Loucy (cell line): ENCODE data around the gene SSBP4.
A peak's percentile ranks its signal among the peaks of the same experiment; 100 is the strongest.

Source experiments
- H2AFZ ChIP-seq: fragments of 200-600 bp; sonication (generic); 2 replicates; pipeline ENCODE4 v1.6.0; 2016; ENCODE audit warnings: antibody characterized with exemption, mild to moderate bottlenecking, low read length, moderate library complexity
- H3F3A ChIP-seq: fragments of 200-600 bp; 2 replicates; pipeline ENCODE4 v1.6.0; 2016; ENCODE audit warnings: antibody characterized with exemption, low read depth, mild to moderate bottlenecking
- H3K27me3 ChIP-seq: fragments of 200-600 bp; sonication (generic); 2 replicates; pipeline ENCODE4 v1.6.1; 2014; ENCODE audit warnings: low read length, mild to moderate bottlenecking; ENCODE audit not compliant: insufficient read depth, poor library complexity, severe bottlenecking
- H3K36me3 ChIP-seq: fragments of 200-600 bp; sonication (generic); 2 replicates; pipeline ENCODE4 v1.6.1; 2016; ENCODE audit warnings: low read length; ENCODE audit not compliant: insufficient read depth
- H3K4me1 ChIP-seq: fragments of 200-600 bp; sonication (generic); 2 replicates; pipeline ENCODE4 v1.5.1; 2014; ENCODE audit warnings: low read length, mild to moderate bottlenecking; ENCODE audit not compliant: insufficient read depth, poor library complexity, severe bottlenecking
- H3K4me2 ChIP-seq: fragments of 200-600 bp; sonication (generic); 2 replicates; pipeline ENCODE4 v1.6.0; 2014; ENCODE audit warnings: antibody characterized with exemption, low read length, low read depth, mild to moderate bottlenecking; ENCODE audit not compliant: poor library complexity, severe bottlenecking
- H3K4me3 ChIP-seq: fragments of 200-600 bp; sonication (generic); 2 replicates; pipeline ENCODE4 v1.5.1; 2014; ENCODE audit warnings: low read length, mild to moderate bottlenecking, mixed read lengths; ENCODE audit not compliant: poor library complexity, severe bottlenecking
- H3K79me2 ChIP-seq: fragments of 200-600 bp; sonication (generic); 2 replicates; pipeline ENCODE4 v1.6.1; 2014; ENCODE audit warnings: low read length; ENCODE audit not compliant: insufficient read depth
- H3K9ac ChIP-seq: fragments of 200-600 bp; sonication (generic); 2 replicates; pipeline ENCODE4 v1.6.0; 2014; ENCODE audit warnings: mild to moderate bottlenecking, low read depth, low read length, moderate library complexity; ENCODE audit not compliant: poor library complexity, severe bottlenecking
- H3K9me2 ChIP-seq: fragments of 200-600 bp; sonication (generic); replicated peaks from 2 replicates; pipeline ENCODE4 v1.6.1; 2016; ENCODE audit warnings: low read depth, low read length, mixed read lengths
- H3K9me3 ChIP-seq: fragments of 200-600 bp; sonication (generic); 2 replicates; pipeline ENCODE4 v1.6.1; 2014; ENCODE audit warnings: mild to moderate bottlenecking, antibody characterized with exemption, low read length, low read depth; ENCODE audit not compliant: insufficient read depth
- H4K20me1 ChIP-seq: fragments of 200-600 bp; sonication (generic); 2 replicates; pipeline ENCODE4 v1.6.0; 2014; ENCODE audit warnings: antibody characterized with exemption, low read length, mild to moderate bottlenecking; ENCODE audit not compliant: insufficient read depth, poor library complexity, severe bottlenecking
- EZH2phosphoT487 ChIP-seq: fragments of 200-600 bp; IDR thresholded peaks from 2 replicates; pipeline ENCODE4 v1.6.1; 2018; ENCODE audit warnings: antibody characterized with exemption, mild to moderate bottlenecking, moderate library complexity, borderline replicate concordance
- TF ChIP-seq, protein P1 (sequence below): fragments of 200-600 bp; sonication (generic); conservative IDR thresholded peaks from 2 replicates; pipeline ENCODE4 v1.5.1; 2014; ENCODE audit warnings: mild to moderate bottlenecking, antibody characterized with exemption, low read length

SSBP4 gene

DNA sequence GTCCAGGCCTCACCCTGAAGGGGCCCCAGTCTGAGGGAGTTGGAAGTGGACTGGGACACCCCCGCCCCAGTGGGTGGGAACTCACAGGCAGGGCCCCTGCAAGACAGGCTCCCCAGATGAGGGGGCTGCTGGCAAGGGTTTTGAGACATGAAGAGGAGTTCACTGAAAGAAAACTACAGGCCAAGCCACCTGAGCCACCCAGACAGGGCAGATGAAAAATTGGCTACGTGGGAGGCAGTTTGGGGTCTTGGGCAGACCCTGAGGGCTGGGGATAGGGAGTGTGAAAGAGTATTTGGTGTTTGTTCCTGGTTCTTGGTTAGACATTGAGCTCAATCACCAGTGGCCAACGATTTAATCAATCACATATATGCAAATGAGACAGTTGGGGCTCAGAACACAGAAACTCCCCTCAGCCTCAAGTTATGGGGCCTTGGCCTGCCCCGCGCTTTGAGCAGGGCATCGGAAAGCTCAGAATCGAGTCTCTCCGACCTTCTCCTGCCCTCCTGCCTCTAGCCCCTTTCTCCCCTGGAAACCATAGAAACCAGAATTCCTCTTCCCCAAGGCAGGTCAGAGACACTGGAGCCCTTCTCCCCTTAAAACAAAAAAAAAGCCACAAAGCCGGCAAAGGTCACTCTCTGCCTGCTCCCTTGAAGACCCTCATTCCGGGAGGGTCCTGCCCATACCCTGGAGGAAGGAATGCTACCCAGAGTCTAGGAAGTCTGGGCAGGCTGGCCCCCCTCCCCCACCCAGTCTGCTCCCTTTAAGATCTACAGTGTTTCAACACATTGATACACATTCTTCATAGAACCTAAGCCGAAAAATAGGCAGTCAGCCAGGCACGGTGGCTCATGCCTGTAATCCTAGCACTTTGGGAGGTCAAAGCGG is 20.1 kb downstream of the SSBP4 start:
- Histone ChIP-seq H3K79me2 (no peaks in the 10 kb centered on the region), H4K20me1 (no peaks in the 10 kb centered on the region), H3K4me3 (no peak overlapping the region), H3K27me3 (no peaks in the 10 kb centered on the region), H3K36me3 (peaks cover 4% of the 10 kb centered on the region; the same call in 1 of the 2 replicates), H3K9me3 (no peaks in the 10 kb centered on the region), H3K4me2 (no peak overlapping the region), H2AFZ (no peak overlapping the region), H3K4me1 (peaks cover 7% of the 10 kb centered on the region), H3K9ac (no peak overlapping the region), H3F3A (peaks cover 8% of the 10 kb centered on the region; the same call in 1 of the 2 replicates), H3K9me2 (no peaks in the 10 kb centered on the region)
- TF ChIP-seq, protein P1, sequence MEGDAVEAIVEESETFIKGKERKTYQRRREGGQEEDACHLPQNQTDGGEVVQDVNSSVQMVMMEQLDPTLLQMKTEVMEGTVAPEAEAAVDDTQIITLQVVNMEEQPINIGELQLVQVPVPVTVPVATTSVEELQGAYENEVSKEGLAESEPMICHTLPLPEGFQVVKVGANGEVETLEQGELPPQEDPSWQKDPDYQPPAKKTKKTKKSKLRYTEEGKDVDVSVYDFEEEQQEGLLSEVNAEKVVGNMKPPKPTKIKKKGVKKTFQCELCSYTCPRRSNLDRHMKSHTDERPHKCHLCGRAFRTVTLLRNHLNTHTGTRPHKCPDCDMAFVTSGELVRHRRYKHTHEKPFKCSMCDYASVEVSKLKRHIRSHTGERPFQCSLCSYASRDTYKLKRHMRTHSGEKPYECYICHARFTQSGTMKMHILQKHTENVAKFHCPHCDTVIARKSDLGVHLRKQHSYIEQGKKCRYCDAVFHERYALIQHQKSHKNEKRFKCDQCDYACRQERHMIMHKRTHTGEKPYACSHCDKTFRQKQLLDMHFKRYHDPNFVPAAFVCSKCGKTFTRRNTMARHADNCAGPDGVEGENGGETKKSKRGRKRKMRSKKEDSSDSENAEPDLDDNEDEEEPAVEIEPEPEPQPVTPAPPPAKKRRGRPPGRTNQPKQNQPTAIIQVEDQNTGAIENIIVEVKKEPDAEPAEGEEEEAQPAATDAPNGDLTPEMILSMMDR = no peak
- TF ChIP-seq EZH2phosphoT487 = no peak

DNA sequence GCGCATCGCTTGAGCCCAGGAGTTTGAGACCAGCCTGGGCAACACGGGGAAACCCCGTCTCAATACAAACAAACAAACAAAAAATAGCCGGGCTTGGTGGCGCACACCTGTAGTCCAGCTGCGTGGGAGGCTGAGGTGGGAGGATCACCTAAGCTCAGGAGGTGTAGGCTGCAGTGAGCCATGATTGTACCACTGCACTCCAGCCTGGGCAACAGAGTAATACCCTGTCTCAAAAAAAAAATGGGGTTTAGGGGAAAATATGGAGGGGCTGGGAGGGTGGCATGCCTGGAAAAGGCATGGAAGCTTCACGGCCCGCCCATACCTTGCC is 20.7 kb downstream of the SSBP4 start:
- no peaks in the 10 kb centered on the region for H3K9me2 ChIP-seq
- no peak overlapping the region for H3K4me3 ChIP-seq
- peaks cover 8% of the 10 kb centered on the region; the same call in 1 of the 2 replicates for H3F3A ChIP-seq
- no peaks in the 10 kb centered on the region for H3K27me3 ChIP-seq
- no peak for TF ChIP-seq EZH2phosphoT487
- TF ChIP-seq, protein P1 = no peak
- H3K79me2 ChIP-seq = no peaks in the 10 kb centered on the region
- no peak overlapping the region for H3K4me2 ChIP-seq
- H3K36me3 ChIP-seq = peaks cover 10% of the 10 kb centered on the region; the same call in 1 of the 2 replicates
- H3K9me3 ChIP-seq = no peaks in the 10 kb centered on the region
- H2AFZ ChIP-seq = no peak overlapping the region
- H3K4me1 ChIP-seq = peaks cover 7% of the 10 kb centered on the region
- H3K9ac ChIP-seq = no peak overlapping the region
- no peaks in the 10 kb centered on the region for H4K20me1 ChIP-seq

- Histone ChIP-seq H3K9ac (no peak overlapping the region), H3K4me1 (peaks cover 7% of the 10 kb centered on the region), H3K9me2 (no peaks in the 10 kb centered on the region), H3K4me3 (no peak overlapping the region), H3K9me3 (no peaks in the 10 kb centered on the region), H2AFZ (no peak overlapping the region), H3K27me3 (no peaks in the 10 kb centered on the region), H4K20me1 (no peaks in the 10 kb centered on the region), H3K4me2 (no peak overlapping the region), H3K36me3 (peaks cover 14% of the 10 kb centered on the region; the same call in 1 of the 2 replicates), H3K79me2 (no peaks in the 10 kb centered on the region), H3F3A (peaks cover 8% of the 10 kb centered on the region; the same call in 1 of the 2 replicates)
- TF ChIP-seq, protein P1 = peak; percentile 68
- TF ChIP-seq EZH2phosphoT487 = no peak
Observed at GRCh38 chr19:18440415-18440877, 21.2 kb downstream of the SSBP4 start.
